GM21515 (cell line): ENCODE results near the gene PRPF8.

Experiments
- ATAC-seq: cut with Tn5 transposase; IDR thresholded peaks from one replicate; pipeline ENCODE4 v1.9.1; 2021; ENCODE audit not compliant: unreplicated experiment

Gene PRPF8

DNA sequence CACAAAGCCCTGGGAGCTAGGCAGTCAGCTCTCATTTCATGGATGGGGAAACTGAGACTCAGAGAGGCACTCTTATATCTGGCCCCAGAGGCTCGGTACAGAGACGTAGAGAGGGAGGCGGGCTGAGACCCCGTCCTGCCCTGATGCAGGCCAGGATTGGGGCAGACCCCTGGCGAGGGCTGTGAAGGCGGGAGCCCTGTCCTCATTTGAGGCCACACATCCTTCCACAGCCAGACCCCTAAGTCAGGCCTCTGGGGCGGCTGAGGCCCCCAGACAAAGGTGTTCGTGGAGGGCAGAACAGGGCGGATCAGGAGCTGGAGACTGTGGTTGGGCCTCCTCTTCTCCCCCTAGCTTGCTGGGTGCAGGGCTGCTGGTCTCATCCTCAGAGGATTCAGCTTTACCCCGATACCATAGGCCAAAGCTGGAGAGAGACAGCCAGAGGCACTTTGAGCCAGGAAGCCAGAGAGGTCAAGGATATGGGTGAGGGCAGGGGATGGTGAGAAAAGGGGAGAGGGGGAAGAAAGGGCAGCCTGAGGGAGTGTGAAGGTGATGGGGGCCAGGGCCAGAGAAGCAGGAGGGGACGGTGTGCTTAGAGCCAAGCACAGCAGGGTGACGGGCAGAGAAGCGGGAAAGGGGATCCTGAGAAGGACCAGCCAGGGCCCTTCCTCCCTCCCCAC, 38.3 kb downstream of the PRPF8 start:
- no peak for ATAC-seq

DNA sequence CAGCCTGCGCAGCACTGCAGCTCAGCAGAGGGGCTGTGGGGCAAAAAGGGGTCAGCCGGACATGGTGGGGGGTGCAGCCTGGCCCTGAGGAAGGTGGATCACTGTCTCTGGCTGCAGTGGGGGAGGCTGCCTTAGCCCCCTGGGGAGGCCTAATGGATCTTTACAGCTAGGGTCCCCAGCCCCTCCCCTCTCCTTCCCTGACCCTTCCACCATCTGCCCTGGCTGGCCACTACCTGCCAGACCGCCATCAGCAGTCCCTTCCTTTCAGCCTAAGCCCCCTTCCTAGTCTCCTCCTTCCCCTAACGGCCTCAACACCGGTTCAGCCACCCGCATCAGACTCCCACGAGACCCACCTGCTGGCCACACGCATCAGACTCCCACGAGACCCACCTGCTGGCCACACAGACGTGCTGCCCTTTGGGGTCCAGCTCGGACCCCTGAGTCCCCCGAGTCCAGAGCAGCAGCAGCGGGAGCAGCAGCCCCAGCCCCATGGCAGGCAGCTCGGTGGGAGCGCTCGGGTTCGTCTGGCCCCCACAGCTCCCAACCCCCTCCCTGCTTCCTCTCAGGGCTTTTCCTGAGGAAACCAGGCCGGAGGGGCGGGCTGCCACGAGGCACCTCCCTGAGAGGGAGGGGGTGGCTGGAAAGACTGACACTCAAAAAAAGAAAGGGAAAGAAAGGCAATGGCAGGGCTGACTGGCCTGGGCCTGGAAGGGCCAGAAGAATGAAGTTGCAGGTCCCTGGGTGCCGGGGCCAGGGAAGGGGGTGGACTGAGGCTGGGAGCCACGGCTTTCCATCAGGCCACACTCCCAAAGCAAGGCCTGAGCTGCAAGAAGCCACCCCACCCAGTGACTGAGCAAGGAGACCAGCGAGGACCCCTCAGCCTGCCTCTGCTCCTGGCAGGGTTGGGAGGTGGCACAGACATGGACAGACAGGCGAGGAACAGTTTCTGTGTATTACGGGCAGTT, 39.2 kb downstream of the PRPF8 start, which contains the start of gene SCARF1:
TSS of gene SCARF1 (minus strand) at position 526 of the 965 bp plus-strand sequence. CDS start at position 491, 35 bp downstream.
- no peak for ATAC-seq

DNA sequence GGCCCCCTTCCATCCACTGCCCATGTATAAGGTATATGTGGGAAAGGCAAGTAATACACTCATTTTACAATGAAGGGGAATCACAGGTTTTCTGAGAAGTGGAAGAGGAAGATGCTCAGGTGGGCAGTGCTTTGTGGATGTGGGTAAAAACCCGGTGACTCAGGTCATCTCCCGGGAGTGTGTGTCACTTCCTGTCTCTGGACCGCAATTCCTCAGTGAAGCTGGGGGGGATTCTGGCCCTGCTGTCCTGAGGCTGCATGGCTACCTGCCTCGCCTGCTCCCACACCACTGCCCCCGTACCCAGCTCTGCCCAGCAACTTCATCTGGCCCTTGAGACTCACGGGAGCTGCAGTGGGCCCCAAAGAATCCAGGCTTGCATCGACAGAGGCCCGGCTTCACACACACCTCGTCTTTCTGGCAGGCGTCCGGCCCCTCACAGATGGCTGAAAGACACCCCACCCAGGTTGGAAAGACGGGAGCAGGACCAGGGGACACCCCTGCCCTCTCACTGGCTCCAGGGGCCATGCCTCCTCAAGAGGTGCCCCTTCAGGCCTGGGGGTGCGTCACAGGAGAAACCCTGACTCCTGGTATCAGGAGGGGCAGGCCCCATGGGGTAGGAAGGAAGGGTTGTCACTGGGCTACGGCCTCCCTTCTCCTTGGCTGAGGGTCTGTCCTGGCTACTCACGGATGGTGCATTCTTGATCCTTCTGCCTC, 40.0 kb downstream of the PRPF8 start:
- ATAC-seq, result no peak

DNA sequence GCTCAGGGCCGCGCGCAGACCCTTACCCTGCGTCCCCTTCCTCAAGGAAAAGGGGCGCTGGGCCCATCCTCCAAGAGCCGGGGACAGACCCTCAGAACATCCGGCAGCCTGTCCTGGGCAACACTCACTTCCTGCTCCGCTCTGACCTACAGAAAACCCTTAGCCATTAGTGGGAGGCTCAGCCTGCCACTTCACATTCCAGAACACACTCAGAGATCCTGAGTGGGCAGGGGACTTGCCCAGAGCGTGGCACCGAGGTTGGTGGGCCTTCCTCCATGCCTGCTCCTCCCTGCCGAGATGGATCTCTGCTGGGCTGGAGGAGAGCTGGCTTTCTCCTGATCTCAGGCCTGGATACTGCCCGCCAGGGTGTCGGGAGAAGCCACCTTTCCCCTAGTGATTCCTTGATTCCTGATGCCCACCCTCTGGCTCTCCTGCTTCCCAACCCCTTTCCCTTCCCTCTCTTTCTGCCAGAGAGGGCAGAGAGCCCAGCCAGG, 40.6 kb downstream of the PRPF8 start:
- no peak for ATAC-seq

DNA sequence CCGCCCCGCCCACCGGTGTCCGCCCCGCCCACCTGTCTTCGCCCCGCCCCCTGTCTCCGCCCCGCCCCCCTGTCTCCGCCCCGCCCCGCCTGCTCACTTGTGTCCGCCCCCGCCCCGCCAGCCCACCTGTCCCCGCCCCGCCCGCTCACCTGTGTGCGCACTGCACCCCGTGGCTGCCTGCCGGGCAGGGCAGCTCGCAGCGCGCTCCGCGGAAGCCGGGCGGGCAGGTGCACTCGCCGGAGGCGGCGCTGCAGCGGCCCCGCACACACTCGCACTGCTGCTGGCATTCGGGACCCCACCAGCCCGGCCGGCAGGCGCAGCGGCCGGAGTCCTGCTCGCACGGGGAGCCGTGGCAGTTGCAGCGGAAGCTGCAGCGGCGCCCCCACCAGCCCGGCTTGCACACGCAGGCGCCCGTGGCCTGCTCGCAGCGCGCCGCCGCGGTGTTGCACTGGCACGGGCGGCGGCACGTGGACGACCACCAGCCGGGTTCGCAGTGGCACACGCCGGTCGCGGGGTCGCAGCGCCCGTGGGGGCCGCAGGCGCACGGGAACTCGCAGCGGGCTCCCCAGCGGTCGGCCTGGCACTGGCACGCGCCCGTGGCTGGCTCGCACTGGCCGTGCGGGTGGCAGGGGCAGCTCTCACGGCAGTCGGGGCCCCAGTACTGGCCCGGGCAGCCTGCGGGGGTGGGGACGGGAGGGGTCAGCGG, 41.2 kb downstream of the PRPF8 start:
- ATAC-seq, result no peak

DNA sequence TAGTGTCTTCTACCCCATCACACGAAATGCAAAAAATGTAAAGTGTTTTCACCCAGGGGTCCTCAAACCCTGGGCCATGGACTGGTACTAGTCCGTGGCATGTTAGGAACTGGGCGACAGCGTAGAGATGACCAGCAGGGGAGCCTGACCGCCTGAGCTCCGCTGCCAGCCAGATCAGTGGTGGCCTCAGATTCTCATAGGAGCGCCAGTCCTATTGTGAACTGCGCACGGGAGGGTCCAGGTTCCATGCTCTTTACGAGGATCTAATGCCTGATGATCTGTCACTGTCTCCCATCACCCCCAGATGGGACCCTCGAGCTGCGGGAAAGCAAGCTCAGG, 43.6 kb downstream of the PRPF8 start:
- no peak for ATAC-seq

DNA sequence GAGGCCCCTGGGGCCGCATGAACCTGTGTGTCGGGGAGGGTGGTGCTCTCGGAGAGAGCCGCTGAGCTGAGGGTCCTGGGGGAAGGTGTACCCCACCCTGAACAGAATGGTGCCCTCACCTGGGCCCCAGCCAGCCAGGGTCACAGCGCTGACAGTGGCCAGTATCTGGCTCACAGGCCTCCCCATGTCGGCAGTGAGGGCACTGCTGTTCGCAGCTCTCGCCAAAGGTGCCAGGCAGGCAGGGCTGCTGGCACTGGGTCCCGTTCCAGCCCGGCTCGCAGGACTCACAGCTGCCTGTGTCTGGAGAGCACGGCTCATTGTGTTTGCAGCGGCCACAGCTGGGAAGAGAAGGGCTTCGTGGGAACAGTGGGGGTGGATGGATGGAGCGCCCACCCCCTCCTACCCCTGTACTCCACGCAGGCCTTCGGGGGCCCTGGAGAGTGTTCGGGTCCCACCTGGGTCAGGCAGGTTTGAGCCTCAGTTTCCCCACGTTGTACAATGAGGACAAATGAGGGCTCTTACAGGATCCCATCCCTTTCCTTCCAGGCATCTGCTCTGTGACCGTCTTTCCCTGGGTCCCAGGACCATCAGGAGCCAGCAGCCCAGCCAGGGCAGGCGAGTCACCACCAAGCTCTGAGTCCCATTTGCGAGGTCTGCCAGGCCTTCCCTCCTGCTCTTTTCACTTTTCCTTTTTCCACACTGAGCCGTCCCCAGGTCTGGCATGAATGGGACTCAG, 44.2 kb downstream of the PRPF8 start:
- ATAC-seq, result no peak

DNA sequence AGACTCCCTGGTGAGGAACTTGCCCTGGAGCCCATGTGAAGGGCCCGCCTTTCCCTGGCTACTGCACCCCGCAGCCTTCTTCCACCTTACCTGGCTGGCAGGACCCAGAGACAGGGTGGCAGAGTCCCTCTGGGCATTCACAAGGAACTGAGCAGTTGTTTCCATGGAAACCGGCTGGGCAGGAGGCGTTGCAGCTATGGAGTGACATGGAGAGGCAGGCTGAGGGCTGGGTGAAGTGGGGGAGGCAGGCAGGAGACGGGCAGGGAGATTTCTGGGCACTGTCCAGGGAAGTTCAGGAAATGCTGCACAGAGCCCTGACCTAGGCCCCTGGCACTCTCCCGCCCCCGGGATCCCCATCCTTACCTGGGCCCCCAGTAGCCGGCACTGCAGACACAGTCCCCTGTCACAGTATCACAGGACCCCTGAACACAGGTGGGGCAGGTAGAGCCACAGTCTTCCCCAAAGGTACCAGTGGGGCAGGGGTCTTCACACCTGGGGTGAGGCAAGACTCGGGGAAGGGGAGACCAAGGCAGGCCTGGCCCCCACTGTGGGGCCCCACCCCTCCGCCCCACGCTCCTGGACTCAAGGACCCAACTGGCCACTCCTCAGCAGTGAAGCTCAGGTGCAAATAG, 45.0 kb downstream of the PRPF8 start:
- no peak for ATAC-seq

DNA sequence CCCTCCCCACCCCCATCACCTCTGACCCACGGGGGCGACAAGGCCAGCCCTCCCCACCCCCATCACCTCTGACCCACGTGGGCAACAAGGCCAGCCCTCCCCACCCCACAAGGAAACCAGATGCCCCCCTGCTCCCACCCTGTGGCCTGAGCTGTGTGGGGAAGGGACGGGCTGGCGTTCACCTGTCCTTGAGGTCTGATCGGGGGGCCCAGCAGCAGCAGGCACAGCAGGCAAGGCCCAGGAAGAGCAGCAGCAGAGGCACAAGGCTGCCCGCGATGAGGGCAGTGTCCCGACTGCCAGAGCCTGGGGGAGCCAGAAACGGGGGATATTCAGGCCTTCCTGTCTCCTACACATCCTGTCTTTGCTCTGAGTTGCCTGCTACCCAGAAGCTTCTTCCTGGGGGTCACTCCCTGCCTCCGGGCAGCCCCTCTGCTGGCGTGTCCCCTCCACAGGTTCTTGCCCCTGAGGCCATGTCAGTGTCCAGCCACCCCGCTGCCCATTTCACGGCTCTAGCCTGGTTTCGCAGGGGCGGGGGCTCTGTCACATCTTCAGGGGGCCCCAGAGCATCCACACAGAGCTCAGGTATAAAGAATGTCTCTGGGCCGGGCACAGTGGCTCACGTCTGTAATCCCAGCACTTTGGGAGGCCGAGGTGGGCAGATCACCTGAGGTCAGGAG, 45.9 kb downstream of the PRPF8 start:
- no peak for ATAC-seq

DNA sequence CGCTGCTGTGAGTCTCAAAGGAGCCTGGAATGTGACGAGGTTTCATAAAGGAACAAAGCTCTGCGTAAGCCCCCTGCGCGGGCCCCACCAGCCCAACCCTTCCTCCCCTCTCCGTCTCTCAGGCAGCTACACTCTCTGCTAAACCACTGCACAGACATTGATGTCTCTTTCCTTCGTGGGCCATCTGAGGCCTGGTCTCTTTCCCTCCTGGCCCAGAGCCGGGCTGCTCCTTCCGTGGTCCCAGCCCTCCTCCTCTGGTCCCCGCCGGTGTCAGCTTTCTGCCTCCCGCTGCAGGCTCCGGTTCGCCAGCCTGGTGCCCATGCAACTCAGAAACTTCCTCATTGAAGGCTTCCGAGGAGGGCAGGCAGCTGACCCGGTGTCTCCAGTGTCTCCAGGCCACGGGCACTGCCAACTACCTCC, 46.5 kb downstream of the PRPF8 start:
- ATAC-seq, result no peak

DNA sequence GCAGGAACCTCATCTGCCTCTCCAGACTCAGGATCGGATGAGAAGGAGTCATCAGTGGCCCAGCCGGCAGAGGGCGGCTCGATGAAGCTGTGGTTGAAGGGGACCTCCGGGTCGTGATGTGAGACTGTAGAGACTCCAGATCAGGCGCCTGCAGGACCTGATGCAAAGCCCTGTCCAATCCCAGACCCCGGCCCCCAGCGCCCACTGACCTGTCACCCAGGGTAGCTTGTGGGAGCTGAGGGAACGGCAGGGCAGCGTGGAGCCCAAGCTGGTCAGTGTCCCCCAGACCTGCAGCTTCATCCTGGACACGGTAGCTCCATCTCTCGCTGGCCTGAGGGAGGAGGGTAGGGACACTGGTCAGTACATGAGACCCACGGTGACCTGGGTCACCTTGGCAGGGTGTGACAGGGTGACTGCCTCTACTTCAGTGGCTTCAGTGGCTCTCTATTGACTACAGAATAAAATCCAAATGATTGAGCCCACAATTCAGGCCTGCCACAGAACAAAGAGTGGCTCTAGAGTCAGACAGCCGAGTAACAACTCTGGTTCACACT, 47.9 kb downstream of the PRPF8 start:
- no peak for ATAC-seq

DNA sequence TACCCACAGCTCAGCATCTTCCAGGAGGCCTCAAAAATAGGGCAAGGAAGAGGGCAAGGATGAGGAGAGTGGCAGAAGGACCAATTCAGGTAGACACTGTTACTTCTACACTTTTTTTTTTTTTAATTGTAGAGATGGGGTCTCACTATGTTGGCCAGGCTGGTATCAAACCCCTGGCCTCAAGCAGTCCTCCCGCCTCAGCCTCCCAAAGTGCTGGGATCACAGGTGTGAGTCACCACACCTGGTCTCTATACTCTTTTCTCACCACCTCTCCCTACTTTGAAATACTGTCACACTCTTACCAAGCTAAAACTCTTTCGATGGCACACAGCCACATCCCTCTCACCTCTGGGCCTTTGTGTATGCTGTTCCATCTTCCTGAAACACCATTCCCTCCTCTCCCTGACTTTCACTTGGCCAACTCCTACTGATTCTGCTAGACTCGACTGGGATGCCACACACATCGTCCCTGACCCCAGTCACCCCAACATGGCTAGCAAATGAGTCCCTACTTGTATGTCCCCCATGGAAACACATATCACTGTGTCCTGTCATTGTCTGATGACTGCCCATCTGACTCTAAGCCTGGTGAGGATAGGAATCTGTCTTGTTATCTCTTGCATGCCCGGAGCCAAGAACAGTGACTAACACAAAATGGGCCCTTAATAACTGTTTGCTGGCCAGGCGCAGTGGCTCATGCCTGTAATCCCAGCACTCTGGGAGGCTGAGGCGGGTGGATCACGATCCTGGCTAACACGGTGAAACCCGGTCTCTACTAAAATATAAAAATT, 48.8 kb downstream of the PRPF8 start:
- ATAC-seq, result no peak

DNA sequence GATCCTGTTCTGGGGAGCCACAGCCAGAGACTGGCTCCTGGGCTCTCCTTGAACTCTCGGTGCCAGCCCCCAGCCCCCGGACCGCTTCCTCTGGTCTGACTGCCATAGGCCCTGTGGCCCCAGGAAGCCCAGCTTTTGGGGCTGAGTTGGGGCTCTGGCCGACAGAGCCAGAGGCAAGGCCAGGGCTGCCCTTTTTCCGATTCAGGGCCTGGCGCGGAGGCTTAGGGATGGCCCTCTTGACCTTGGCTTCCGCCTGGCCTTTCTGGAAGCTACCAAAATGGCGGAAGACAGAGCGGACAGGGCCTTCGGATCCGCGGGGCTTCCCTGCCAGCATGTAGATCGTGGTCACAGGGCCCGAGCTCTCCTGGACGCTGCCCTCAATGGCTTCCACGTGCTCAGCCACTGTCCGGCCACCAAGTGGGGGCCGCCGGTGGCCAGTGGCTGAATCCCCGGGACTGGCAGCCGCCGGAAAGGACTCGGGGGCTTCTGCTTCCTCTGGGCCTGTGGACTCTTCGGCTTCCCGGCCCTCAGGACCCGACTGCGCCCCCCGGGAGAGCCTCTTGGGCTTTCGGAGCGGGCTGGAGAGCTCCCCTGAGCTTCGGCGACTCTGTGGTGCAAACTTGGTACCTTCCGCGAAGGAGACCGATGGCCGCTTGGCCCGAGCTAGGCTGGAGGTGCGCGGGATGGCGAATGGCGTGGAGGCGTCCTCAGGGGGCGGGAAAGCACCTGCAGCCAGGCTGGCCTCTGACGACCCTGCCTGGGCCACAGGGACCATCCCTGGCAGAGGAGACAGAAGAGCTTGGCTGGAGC, 49.6 kb downstream of the PRPF8 start:
- no peak for ATAC-seq

DNA sequence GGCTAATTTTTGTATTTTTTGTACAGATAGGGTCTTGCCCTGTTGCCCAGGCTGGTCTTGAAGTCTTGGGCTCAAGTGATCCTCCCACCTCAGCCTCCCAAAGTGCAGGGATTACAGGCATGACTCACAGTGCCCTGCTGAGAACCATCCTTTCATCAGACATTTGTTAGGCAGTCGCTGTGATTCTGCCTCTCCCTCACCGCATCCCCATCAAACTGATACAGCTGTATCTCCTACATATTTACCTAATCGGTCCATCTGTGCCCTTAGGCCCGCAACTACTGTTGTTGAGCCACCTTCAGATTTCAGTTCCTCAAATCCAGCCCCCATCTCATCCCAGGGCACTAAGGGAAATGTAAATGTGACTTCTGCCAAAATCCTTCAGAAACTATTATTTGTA, 54.0 kb downstream of the PRPF8 start:
- no peak for ATAC-seq

DNA sequence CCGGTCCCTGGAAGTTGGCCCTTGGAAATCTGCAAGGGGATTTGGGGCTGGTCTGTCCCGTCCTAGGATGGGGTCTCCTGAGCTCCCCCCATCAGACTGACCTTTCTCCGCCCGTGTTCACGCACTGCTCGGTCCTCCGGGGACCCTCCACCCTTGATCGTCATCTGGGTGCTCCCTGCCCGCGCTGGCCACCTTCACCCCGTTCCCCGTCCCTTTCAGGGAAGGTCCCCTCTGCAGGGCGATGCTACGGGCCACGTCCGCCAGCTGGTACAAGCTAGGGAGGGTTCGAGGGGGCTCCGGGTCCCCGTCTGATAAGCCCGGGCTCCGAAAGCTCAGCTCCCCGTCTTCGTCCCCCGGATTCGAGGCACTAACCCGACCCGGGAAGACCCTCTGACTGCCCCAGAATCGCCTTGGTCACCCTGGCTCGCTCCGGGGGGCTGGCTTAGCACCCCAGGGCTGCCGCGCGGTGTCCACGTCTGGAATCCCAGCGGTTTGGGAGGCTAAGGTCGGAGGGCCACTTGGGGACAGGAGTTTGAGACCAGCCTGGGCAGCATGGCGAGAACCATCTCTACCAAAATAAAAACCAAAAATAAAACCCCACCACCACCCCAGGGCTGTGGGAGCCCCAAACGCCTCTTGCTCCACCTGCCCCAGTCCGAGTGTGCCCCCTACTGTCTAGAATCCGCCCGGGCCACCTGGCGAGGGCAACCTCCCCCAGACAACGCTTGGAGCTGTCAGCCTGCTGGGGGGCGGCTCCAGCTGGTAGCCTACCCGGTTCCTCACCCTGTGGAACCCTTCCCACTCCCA, 55.0 kb downstream of the PRPF8 start:
- no peak for ATAC-seq

DNA sequence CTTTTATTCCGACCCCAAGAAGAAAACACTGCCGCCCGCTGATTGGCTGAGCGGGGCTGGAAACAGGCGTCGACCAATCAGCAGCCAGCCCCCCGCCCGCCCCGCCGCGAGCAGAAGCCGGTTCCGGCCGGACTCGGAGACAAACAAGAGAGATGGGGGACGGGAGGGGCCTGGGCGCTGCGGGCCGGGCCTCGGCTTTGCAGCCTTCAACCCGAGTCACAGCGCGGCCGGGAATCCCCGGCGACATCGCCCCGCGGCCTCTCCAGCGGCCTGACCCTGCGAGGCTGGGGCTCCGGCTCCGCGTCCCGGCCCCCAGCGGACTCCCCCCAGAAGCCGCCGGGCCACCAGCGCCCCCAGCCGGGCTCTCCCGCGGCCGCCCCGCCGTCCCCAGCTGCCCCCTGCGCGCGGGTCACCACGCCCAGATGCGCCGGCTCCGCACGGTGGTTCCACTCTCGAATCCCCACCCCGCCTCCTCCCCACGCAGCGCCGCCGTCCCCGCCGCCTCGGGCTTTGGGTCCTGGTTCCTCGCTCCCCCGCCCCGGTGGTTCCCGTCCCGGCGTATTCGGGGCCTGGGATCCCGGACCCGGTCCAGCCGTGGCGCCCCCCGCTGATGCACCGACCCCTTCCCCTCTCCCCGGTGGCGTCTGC, 55.7 kb downstream of the PRPF8 start:
- no peak for ATAC-seq
